HCT116 (cell line): ENCODE results near the gene SPATA1. TPM values are rescaled to one million over a fixed set of nuclear protein-coding genes. Genes with fewer than 3 reads are reported as not detected.

Experiments
- ATAC-seq: fragments of 200-7000 bp; cut with Tn5 transposase; 2 replicates; pipeline ENCODE4 v1.9.1; 2020; ENCODE audit warnings: mild to moderate bottlenecking, moderate library complexity
- BruUV-seq: library from RNA; stranded (reverse); fragments of 400-500 nt; replicated peaks from 2 replicates; lab custom pipeline; 2021; lab: Mats Ljungman, UMichigan
- CTCF ChIA-PET: fragments of 300-600 bp; sonication (Branson Sonifier 250); formaldehyde crosslinking; loops from one replicate; lab custom pipeline; 2021; ENCODE audit warnings: antibody characterized with exemption; lab: Charles Lee
- POLR2A ChIA-PET: fragments of 300-600, 350-600 bp; sonication (Branson Sonifier 250); formaldehyde crosslinking; loops from one replicate; lab custom pipeline; 2021; ENCODE audit warnings: antibody characterized with exemption; lab: Charles Lee
- RAD21 ChIA-PET, 2 experiments: fragments of 300-600 bp; sonication (Branson Sonifier 250); formaldehyde crosslinking; loops; one replicate each; lab custom pipeline; 2023; ENCODE audit warnings: low total read pairs in 2 of 2; ENCODE audit not compliant: uncharacterized antibody in 2 of 2, unreplicated experiment in 2 of 2, low non-redundant PET in 1 of 2; lab: Charles Lee
- DNase-seq: peaks from one replicate; pipeline ENCODE4 v3.0.0-alpha.2; 2010; ENCODE audit warnings: low read depth, low spot score
- H2AFZ ChIP-seq: fragments of 200-600 bp; shearing (Covaris generic), sonication (generic); 2 replicates; pipeline ENCODE4 v1.6.1; 2017; ENCODE audit warnings: low read depth, mixed run types, mixed read lengths, antibody characterized with exemption, low read length; ENCODE audit not compliant: poor library complexity, severe bottlenecking
- H3K27ac ChIP-seq: 2 replicates; pipeline ENCODE4 v1.5.1; 2012; ENCODE audit warnings: low read depth, low read length
- H3K27me3 ChIP-seq: fragments of 200-600 bp; sonication (generic); 2 replicates; pipeline ENCODE4 v1.6.1; 2016; ENCODE audit warnings: mixed run types, low read length, mixed read lengths; ENCODE audit not compliant: insufficient read depth
- H3K36me3 ChIP-seq, 2 experiments: fragments of 200-500 bp in 1 of 2; fragments of 200-600 bp in 1 of 2; sonication (Bioruptor generic) in 1 of 2; sonication (generic) in 1 of 2; 2 replicates each; pipeline versions ENCODE4 v1.5.1 to v1.6.1; 2014 to 2016; ENCODE audit warnings: low read length in 2 of 2, inconsistent platforms in 1 of 2, mixed read lengths in 1 of 2, mixed run types in 1 of 2; ENCODE audit not compliant: insufficient read depth in 2 of 2, control insufficient read depth in 1 of 2
- H3K4me1 ChIP-seq, 2 experiments: fragments of 200-600 bp in 1 of 2; sonication (generic) in 1 of 2; 2 replicates each; pipeline versions ENCODE4 v1.5.1 to v1.6.1; 2012 to 2017; ENCODE audit warnings: low read length in 2 of 2, inconsistent platforms in 1 of 2, mild to moderate bottlenecking in 1 of 2, mixed read lengths in 1 of 2, mixed run types in 1 of 2, moderate library complexity in 1 of 2; ENCODE audit not compliant: insufficient read depth in 2 of 2, control insufficient read depth in 1 of 2
- H3K4me2 ChIP-seq: fragments of 200-600 bp; sonication (generic); 2 replicates; pipeline ENCODE4 v1.6.1; 2017; ENCODE audit warnings: mixed run types, low read length, mixed read lengths
- H3K4me3 ChIP-seq, 2 experiments: fragments of 200-600 bp in 1 of 2; sonication (generic) in 1 of 2; replicated peaks in 1 of 2; 2 replicates each; pipeline ENCODE4 v1.5.1; 2011 to 2016; ENCODE audit warnings: low read length in 2 of 2, control low read depth in 1 of 2, low read depth in 1 of 2, mild to moderate bottlenecking in 1 of 2, mixed read lengths in 1 of 2, mixed run types in 1 of 2
- H3K79me2 ChIP-seq: fragments of 200-600 bp; sonication (generic); 2 replicates; pipeline ENCODE4 v1.6.1; 2017; ENCODE audit warnings: mild to moderate bottlenecking, mixed run types, low read length, moderate library complexity, mixed read lengths; ENCODE audit not compliant: insufficient read depth
- H3K9ac ChIP-seq: fragments of 200-600 bp; sonication (generic); 2 replicates; pipeline ENCODE4 v1.6.1; 2016; ENCODE audit warnings: low read length, mixed read lengths
- H3K9me2 ChIP-seq: fragments of 200-600 bp; sonication (generic), shearing (Covaris generic); 2 replicates; pipeline ENCODE4 v1.6.1; 2017; ENCODE audit warnings: mixed run types, mild to moderate bottlenecking, moderate library complexity; ENCODE audit not compliant: insufficient read depth
- H3K9me3 ChIP-seq, 2 experiments: fragments of 200-500 bp in 1 of 2; fragments of 200-600 bp in 1 of 2; sonication (Bioruptor generic) in 1 of 2; sonication (generic) in 1 of 2; 2 replicates each; pipeline ENCODE4 v1.6.1; 2014 to 2017; ENCODE audit warnings: low read length in 2 of 2, mixed read lengths in 2 of 2, inconsistent platforms in 1 of 2, low read depth in 1 of 2, mild to moderate bottlenecking in 1 of 2, mixed run types in 1 of 2, moderate library complexity in 1 of 2; ENCODE audit not compliant: control insufficient read depth in 1 of 2, insufficient read depth in 1 of 2
- H4K20me1 ChIP-seq: fragments of 200-600 bp; sonication (generic), shearing (Covaris generic); 2 replicates; pipeline ENCODE4 v1.6.1; 2017; ENCODE audit warnings: mixed run types, mild to moderate bottlenecking, moderate library complexity; ENCODE audit not compliant: insufficient read depth
- CTCF ChIP-seq, 3 experiments: fragments of 200-600 bp in 1 of 3; sonication (generic) in 1 of 3; IDR thresholded peaks in 2 of 3; conservative IDR thresholded peaks in 1 of 3; 2 replicates each; pipeline ENCODE4 v1.5.1; 2012 to 2017; ENCODE audit warnings: low read depth in 2 of 3, low read length in 2 of 3, antibody characterized with exemption in 1 of 3, borderline replicate concordance in 1 of 3, control low read depth in 1 of 3, mild to moderate bottlenecking in 1 of 3, mixed read lengths in 1 of 3, mixed run types in 1 of 3, moderate library complexity in 1 of 3; ENCODE audit not compliant: insufficient read depth in 1 of 3
- RAD21 ChIP-seq: IDR thresholded peaks from 2 replicates; pipeline ENCODE4 v1.6.1; 2012; ENCODE audit warnings: low read depth, mild to moderate bottlenecking
- REST ChIP-seq: IDR thresholded peaks from 2 replicates; pipeline ENCODE4 v1.6.1; 2012; ENCODE audit warnings: low read depth
- SP1 ChIP-seq: IDR thresholded peaks from 2 replicates; pipeline ENCODE4 v1.6.1; 2012; ENCODE audit warnings: low read depth
- intact Hi-C: fragments of 100-400 bp; cut with micrococcal nuclease; formaldehyde crosslinking; loops from 2 replicates; pipeline ENCODE4 v1.10.0; 2022
- total RNA-seq: library from RNA; stranded (reverse); gene quantifications from one replicate; pipeline ENCODE4 v1.2.1, GENCODE V29; 2021; ENCODE audit not compliant: unreplicated experiment

The SPATA1 gene
- total RNA-seq, 1 experiment from 2014 or later: 3.1 TPM

- H3K79me2 ChIP-seq: no peaks in the 10 kb centered on the region
- no peaks in the 10 kb centered on the region for H3K9me2 ChIP-seq
- no peak overlapping the region for H3K27ac ChIP-seq
- CTCF ChIA-PET: interaction anchor here (0.9 kb wide), 1 partner anchor 99 kb away, joined by 3 read pairs; no protein-coding TSS in a partner anchor
- RAD21 ChIA-PET: interaction anchor here in 1 of 2 experiments (0.7 kb wide), 1 partner anchor 579 kb away, joined by 3 read pairs; no protein-coding TSS in a partner anchor
- POLR2A ChIA-PET: no interaction called here
- ATAC-seq (no peak), DNase-seq (peak; percentile 18)
- intact Hi-C loops: loop anchor here (2.0 to 5.0 kb wide), 2 partner anchors 99 to 401 kb away; no protein-coding TSS in a partner anchor
- H4K20me1 ChIP-seq: no peaks in the 10 kb centered on the region
- no peaks in the 10 kb centered on the region for H3K27me3 ChIP-seq
- peaks cover 0 to 2% of the 10 kb centered on the region in 2 experiments; a peak in 1 of 4 replicates for H3K4me1 ChIP-seq
- no peak overlapping the region for H3K4me2 ChIP-seq
- TF ChIP-seq CTCF (IDR thresholded peaks at IDR 0.05 in 2 of 3, conservative IDR thresholded peaks at IDR 0.05 in 1 of 3; ENCODE audit: borderline replicate concordance in 1 of 3, insufficient read depth in 1 of 3, low read depth in 2 of 3, low read length in 2 of 3): peak; percentile 30 to 57 (median 57); a peak in 4 of 6 replicates
- no peak for TF ChIP-seq SP1
- no peak for TF ChIP-seq REST
- TF ChIP-seq RAD21: peak; percentile 79
- H3K36me3 ChIP-seq: no peaks in the 10 kb centered on the region
- H3K4me3 ChIP-seq: no peak overlapping the region
- H3K9ac ChIP-seq: no peak overlapping the region
- no peaks in the 10 kb centered on the region for H3K9me3 ChIP-seq
- H2AFZ ChIP-seq: no peak overlapping the region
- BruUV-seq: no TSS peak
Measured at GRCh38 chr1:84541679-84542078, 35.5 kb downstream of the SPATA1 start.
